NOMO-1 treated with dmso at 0.1 percent for 144 hours (cell line): ENCODE measurements around the gene NT5DC3.
A peak's percentile ranks its signal among the peaks of the same experiment; 100 is the strongest.

Experiments
- DNase-seq: peaks from one replicate; lab custom pipeline; 2025; ENCODE audit not compliant: unreplicated experiment; lab: John Stamatoyannopoulos, UW

Gene NT5DC3

GRCh38 chr12:103833095-103833775 lies 7.8 kb downstream of the NT5DC3 start:
- DNase-seq: no peak

GRCh38 chr12:103832048-103832997 lies 8.7 kb downstream of the NT5DC3 start:
- peak; percentile 5 for DNase-seq

- DNase-seq: no peak
Observed at GRCh38 chr12:103830730-103831320, 10.2 kb downstream of the NT5DC3 start.

DNA sequence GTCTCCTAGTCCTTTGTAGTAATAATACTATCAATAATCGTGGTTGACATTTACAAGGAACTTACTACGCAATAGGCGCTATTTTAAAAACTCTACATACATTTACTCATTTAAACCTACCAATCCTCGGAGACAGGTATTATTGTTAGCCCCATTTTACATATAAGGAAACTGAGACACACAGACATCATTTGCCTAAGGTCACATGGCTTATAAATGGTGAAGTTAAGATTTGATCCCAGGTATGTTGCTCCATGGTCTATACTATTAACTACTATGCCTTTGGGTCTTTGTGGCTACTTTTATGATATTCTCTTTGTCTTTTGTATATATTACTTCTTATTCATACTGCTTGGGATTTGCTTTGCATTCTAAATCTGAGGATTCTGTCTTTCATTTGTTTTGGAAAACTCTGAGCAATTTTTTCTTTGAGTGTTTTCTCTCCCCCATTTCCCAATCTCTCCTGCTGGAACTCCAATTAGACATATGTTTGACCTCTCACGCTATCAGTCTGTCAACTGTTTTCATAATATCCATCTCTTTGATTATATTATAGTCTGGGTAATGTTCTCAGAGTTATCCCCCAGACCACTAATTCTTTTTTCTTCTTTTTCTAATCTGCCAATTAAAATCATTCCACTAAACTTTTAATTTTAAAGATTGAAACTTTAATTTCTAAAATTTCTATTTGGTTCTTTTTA lies 10.9 kb downstream of the NT5DC3 start:
- DNase-seq: no peak

GRCh38 chr12:103829092-103829491 lies 11.9 kb downstream of the NT5DC3 start:
- DNase-seq: peak; percentile 59

GRCh38 chr12:103827911-103828391 lies 13.1 kb downstream of the NT5DC3 start:
- DNase-seq: no peak

DNA sequence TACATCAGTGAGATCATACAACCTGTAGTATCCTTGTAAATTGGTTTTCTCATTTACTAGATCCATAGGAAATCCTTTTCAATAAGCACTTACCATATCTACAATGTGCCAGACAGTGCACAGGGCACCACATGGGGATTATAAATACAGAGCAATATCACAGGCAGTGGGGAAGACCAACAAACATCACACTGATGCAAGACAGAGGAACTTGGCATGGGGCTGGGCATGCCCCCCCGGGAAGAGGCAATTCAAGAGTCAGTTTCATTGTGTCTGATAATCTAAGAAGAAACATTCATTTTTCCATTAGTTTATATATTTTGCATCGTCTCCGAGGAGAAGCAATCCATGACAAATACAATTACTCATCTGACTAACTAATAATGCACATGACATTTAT lies 16.2 kb downstream of the NT5DC3 start:
- DNase-seq: no peak

GRCh38 chr12:103824290-103824689 lies 16.7 kb downstream of the NT5DC3 start:
- no peak for DNase-seq

DNA sequence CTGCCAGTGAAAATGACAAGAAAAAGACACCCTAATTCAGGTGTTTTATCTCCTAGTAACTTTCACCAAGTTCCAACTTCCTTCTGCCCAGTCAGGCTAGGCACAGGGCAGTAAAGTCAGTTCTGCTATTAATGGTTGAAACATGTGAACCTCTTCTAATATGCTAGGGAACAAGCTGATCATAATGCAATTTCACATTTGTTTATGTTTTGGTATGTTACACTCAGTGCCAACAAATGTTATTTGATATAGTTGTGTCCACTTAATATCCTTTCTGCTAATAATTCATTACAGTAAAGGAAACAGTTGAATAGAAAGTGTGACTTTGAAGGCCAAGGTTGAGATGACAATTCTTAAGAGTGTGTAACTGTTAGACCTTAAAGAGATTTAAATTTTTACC lies 17.2 kb downstream of the NT5DC3 start:
- DNase-seq: no peak

GRCh38 chr12:103821773-103822172 lies 19.3 kb downstream of the NT5DC3 start:
- DNase-seq: no peak

- DNase-seq: no peak
Observed at GRCh38 chr12:103820881-103821489, 20.0 kb downstream of the NT5DC3 start.

DNA sequence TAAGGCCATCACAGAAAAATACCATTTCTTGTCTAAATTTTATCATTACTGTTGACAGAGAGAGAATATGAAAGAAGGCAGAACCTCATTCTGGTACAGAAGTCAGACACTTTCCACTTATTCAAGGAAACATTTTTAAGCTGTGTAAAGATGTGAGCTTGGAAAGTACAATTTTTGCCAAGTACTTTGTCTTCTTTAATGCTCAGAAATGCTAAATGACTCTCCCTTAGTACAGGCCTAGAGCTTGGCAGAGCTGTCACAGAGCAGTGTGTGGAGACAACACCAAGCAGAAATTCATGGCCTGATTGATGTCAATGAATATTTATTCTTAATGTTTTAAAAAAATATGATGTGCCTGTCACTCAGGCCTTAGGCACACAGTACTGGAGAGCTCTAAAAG lies 20.7 kb downstream of the NT5DC3 start:
- no peak for DNase-seq

- DNase-seq: no peak
Observed at GRCh38 chr12:103819892-103820291, 21.1 kb downstream of the NT5DC3 start.

GRCh38 chr12:103819312-103819711 lies 21.7 kb downstream of the NT5DC3 start:
- no peak for DNase-seq

GRCh38 chr12:103817791-103818190 lies 23.2 kb downstream of the NT5DC3 start:
- no peak for DNase-seq

GRCh38 chr12:103816663-103817062 lies 24.4 kb downstream of the NT5DC3 start:
- no peak for DNase-seq

- no peak for DNase-seq
Observed at GRCh38 chr12:103814436-103814835, 26.6 kb downstream of the NT5DC3 start.

DNA sequence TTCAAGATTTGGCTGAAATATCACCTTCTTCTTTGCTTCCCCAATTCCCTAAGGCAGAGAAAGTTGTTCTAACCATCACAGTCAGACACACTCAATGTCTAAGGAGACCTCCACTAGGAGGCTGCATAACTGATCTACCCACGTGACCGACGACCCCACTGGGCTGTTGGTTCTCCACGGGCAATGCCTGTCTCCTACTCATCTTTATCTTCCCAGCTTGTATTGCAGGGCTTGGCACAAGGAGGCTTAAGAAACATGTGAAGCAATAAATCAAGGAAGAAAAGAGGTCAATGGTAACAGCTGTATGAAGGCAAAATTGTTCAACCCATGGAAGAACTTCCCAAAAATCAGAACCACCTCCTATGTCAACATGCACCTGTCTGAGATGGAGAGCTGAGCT lies 27.1 kb downstream of the NT5DC3 start:
- no peak for DNase-seq

DNA sequence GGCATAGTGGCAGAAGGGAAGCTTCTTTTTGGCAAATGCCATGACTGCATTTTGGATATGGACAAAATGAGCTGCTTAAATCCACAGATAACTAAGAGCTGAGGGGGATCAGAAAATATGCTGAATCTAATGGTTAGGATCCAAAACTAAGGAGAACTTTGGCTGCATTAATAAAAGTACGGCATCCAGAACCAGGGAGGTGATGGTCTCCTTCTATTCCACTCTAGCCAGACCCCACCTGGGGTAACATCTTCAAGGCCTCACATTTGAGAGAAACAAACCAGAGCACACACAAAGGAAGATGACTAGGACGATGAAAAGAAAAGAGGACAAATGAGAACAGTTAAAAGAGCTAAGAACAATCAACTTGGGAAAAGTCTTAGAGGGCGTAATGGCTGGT lies 27.6 kb downstream of the NT5DC3 start:
- DNase-seq: no peak

GRCh38 chr12:103812789-103813188 lies 28.2 kb downstream of the NT5DC3 start:
- no peak for DNase-seq

GRCh38 chr12:103811791-103812190 lies 29.2 kb downstream of the NT5DC3 start:
- no peak for DNase-seq
